ENCODE data around the gene THEM5. TPM values are rescaled to one million over a fixed set of nuclear protein-coding genes. Genes with fewer than 3 reads are reported as not detected.

THEM5 gene
- total RNA-seq, 3 donors from 2014 or later = not detected

DNA sequence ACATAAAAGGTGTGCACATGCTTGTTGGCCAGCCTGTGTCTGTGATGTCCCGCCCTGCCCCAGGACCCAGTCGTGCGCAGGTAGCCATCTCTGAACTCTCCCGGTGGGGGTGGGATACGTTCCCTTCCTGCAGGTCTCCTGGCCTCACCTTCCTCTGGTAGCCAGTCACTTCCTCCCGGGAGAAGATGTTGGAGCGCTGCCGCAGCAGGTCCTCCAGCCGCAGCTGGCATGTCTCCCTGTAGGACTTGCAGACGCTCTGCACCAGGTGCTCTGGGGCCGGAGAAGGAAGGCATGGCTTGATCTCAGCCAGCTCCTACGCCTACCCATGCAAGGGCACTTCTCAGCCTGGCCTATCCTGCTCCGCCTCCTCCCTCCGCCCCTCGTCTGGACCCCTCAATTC, 39.1 kb downstream of the THEM5 start:
- Mint-ChIP-seq H3K36me3 (ENCODE audit: insufficient read depth) (no peaks in the 10 kb centered on the region), H3K4me1 (ENCODE audit: low read depth) (peaks cover 46% of the 10 kb centered on the region), H3K4me3 (no peak overlapping the region), H3K9me3 (no peaks in the 10 kb centered on the region), H3K27me3 (ENCODE audit: low read depth) (no peaks in the 10 kb centered on the region)
- DNase-seq (no peak), ATAC-seq (no peak)

DNA sequence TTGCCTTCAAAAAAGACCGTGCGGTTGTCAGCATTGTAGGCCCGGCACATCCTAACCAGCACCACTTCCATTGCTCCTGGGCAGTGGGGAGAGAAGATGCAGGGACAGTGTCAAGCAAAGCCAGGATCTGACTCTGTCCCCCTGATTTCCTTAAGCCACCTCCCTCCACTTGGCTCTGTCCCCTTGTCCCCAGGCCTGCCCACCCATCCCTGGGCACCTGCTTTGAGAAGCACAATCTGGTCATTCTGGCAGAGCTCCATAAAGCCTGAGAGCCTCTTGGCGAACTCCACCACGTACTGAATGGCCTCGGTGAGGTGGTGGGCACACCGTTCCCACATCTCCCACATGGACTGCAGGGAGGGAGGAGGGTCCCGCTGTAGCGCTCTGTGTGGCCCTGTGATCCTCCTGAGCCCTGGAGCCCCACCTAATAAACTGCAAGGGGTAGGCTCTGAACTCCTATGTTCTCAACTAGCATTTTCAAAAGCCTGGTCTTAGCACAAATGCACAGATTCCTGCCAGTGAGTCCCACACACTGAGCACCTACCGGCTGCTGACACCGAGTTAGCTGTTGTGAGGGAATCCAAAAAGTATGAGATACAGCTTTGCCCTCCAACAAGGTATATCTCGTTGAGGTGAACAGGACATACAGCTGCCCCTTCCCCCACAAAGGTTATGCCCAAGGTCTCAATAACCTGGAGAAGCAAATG, 40.1 kb downstream of the THEM5 start:
- Mint-ChIP-seq H3K4me1 (ENCODE audit: low read depth) (peaks cover 46% of the 10 kb centered on the region), H3K9me3 (no peaks in the 10 kb centered on the region), H3K36me3 (ENCODE audit: insufficient read depth) (no peaks in the 10 kb centered on the region), H3K27me3 (ENCODE audit: low read depth) (no peaks in the 10 kb centered on the region), H3K4me3 (no peak overlapping the region)
- DNase-seq (no peak), ATAC-seq (no peak)

DNA sequence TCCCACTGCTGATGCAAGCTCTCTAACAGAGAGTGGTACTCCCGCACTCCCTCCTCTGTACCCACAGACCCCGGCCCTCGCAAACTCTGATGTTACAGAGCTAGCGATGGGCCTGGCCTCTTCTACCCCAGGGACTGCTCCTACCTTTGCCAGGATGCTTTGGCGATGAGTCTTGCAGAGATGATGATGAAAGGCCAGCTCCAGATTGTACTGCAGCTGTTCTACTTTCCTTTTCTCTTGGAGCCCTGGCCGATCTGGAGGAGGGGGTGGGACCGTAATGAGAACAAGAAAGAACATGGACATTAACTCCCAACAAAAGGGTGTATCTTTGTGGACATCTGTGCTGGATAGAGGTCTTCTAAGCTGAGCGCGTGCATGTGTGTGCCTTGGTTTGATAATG, 42.3 kb downstream of the THEM5 start:
- no peaks in the 10 kb centered on the region for H3K9me3 Mint-ChIP-seq
- ATAC-seq (no peak), DNase-seq (no peak)
- H3K4me1 Mint-ChIP-seq (ENCODE audit: low read depth) = peaks cover 29% of the 10 kb centered on the region
- no peak overlapping the region for H3K4me3 Mint-ChIP-seq
- no peaks in the 10 kb centered on the region for H3K36me3 Mint-ChIP-seq (ENCODE audit: insufficient read depth)
- no peaks in the 10 kb centered on the region for H3K27me3 Mint-ChIP-seq (ENCODE audit: low read depth)

DNA sequence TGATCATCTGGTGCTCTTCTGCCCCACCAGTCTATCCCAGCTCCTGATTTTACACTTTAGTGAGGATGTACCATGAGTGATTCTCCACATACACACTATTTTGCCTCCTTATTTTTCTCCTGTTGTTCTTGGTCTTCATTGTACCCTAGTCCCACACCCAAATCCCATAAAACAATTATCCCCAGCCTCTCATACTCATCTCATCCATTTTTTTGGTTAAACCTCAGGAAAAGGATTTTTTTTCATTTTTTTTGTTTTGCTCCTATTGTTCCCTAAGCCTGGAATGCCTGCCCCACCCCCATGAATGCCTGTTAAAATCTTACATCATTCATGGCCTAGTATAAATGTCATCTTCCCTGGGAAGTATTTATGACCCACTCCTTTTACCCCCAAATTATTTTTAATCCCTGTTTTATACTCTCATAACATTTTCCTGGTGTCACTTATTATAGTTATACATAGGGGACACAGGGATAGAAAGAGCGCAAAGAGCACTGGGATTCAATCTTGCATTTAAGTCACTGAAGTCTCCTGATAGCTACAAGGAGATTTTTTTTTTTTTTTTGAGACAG, 43.4 kb downstream of the THEM5 start:
- Mint-ChIP-seq H3K36me3 (ENCODE audit: insufficient read depth) (no peaks in the 10 kb centered on the region), H3K27me3 (ENCODE audit: low read depth) (no peaks in the 10 kb centered on the region), H3K9me3 (no peaks in the 10 kb centered on the region), H3K4me1 (ENCODE audit: low read depth) (peaks cover 19% of the 10 kb centered on the region), H3K4me3 (no peak overlapping the region)
- DNase-seq (no peak), ATAC-seq (no peak)

GRCh38 chr1:151809290-151809984, 44.1 kb downstream of the THEM5 start:
- H3K27me3 Mint-ChIP-seq (ENCODE audit: low read depth) = no peaks in the 10 kb centered on the region
- H3K9me3 Mint-ChIP-seq = no peaks in the 10 kb centered on the region
- H3K36me3 Mint-ChIP-seq (ENCODE audit: insufficient read depth) = no peaks in the 10 kb centered on the region
- no peak overlapping the region for H3K4me3 Mint-ChIP-seq
- DNase-seq = no peak
- peaks cover 13% of the 10 kb centered on the region for H3K4me1 Mint-ChIP-seq (ENCODE audit: low read depth)
- ATAC-seq = no peak

DNA sequence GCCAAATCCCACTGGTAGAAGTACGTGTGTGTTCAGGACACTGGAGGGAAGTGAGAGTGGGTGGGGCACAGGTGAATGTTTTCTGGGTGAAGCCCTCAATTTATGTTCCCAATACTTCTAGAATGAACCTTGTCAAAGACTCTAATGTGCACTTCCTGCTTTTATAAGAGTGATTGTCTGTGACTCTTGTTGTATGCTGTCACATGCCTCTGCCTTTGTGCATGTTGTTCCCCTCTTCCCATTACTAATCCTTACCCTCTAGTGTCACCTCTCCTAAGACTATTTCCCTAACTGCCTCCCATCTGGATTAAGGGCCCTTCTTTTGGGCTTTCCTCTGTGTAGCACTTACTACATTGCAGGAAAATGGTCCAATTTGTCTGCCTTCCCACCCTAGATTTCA, 45.7 kb downstream of the THEM5 start:
- no peak for ATAC-seq
- no peak overlapping the region for H3K4me3 Mint-ChIP-seq
- H3K4me1 Mint-ChIP-seq (ENCODE audit: low read depth) = peaks cover 3% of the 10 kb centered on the region
- DNase-seq = no peak
- no peaks in the 10 kb centered on the region for H3K36me3 Mint-ChIP-seq (ENCODE audit: insufficient read depth)
- H3K9me3 Mint-ChIP-seq = no peaks in the 10 kb centered on the region
- no peaks in the 10 kb centered on the region for H3K27me3 Mint-ChIP-seq (ENCODE audit: low read depth)

- no peak for DNase-seq
- Mint-ChIP-seq H3K9me3 (no peaks in the 10 kb centered on the region), H3K36me3 (ENCODE audit: insufficient read depth) (no peaks in the 10 kb centered on the region), H3K4me1 (ENCODE audit: low read depth) (no peaks in the 10 kb centered on the region), H3K27me3 (ENCODE audit: low read depth) (no peaks in the 10 kb centered on the region), H3K4me3 (no peak overlapping the region)
- no peak for ATAC-seq
Measured at GRCh38 chr1:151807131-151807530, 46.4 kb downstream of the THEM5 start.

DNA sequence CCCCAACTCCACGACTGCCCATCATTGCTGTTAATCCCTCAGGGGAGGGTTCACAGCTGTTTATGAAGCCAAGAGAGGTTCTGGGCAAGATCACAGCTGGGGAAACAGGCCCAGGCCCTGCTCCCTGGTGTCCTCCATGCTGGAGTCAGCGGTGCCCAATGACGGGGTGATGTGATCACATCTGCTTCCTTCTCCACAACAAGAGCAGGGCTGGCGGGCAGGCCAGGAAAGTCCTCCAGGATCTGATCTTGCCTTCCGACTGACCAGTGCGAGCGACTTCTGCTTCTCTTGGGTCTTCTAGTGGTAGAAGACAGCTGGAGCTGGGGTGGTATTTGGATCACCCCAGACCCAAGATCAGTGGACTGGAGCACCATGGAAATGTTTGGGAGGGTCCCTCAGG, 47.3 kb downstream of the THEM5 start:
- H3K4me1 Mint-ChIP-seq (ENCODE audit: low read depth) = no peaks in the 10 kb centered on the region
- no peak for ATAC-seq
- no peak overlapping the region for H3K4me3 Mint-ChIP-seq
- H3K36me3 Mint-ChIP-seq (ENCODE audit: insufficient read depth) = no peaks in the 10 kb centered on the region
- H3K27me3 Mint-ChIP-seq (ENCODE audit: low read depth) = no peaks in the 10 kb centered on the region
- H3K9me3 Mint-ChIP-seq = no peaks in the 10 kb centered on the region
- DNase-seq = no peak

GRCh38 chr1:151805066-151805820, 48.3 kb downstream of the THEM5 start, which contains the start of gene LINGO4:
Gene LINGO4, minus strand, starts transcription at chr1:151805419. Its CDS starts 2,715 bp downstream, at chr1:151802704.
- DNase-seq (no peak), ATAC-seq (no peak)
- H3K36me3 Mint-ChIP-seq (ENCODE audit: insufficient read depth) = no peaks in the 10 kb centered on the region

GRCh38 chr1:151803915-151804314, 49.6 kb downstream of the THEM5 start:
- ATAC-seq (no peak), DNase-seq (no peak)
- H3K27me3 Mint-ChIP-seq (ENCODE audit: low read depth) = peaks cover 3% of the 10 kb centered on the region
- H3K4me1 Mint-ChIP-seq (ENCODE audit: low read depth) = peaks cover 9% of the 10 kb centered on the region
- H3K9me3 Mint-ChIP-seq = no peaks in the 10 kb centered on the region
- H3K4me3 Mint-ChIP-seq = no peak overlapping the region
- H3K36me3 Mint-ChIP-seq (ENCODE audit: insufficient read depth) = no peaks in the 10 kb centered on the region

More at GRCh38 chr1:151805066-151805820, 48.3 kb downstream of the THEM5 start, which contains the start of gene LINGO4:
- Mint-ChIP-seq H3K4me3 (no peak within 1 kb of the TSS), H3K9me3 (no peaks in the 10 kb centered on the region), H3K27me3 (ENCODE audit: low read depth) (no peaks in the 10 kb centered on the region), H3K4me1 (ENCODE audit: low read depth) (peaks cover 5% of the 10 kb centered on the region)

DNA sequence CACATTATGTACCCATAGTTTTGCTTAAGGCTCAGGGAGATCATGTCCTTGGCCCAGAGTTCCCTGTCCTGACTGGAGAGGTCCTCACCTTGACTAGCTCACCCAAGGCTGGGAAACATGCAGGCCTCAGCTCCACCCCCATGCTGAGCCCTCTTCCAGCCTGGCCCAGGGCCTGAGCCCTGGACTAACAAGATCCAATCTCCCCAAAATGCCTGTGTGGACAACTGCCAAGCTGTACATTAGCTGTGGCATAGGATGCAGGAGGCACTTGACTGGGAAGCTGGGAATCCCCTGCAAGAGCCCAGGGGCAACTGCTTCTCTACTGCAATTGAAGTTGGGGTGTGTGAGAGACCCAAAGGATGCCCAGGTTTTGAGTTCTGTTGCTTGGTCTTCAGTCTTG, 50.3 kb downstream of the THEM5 start:
- H3K4me1 Mint-ChIP-seq (ENCODE audit: low read depth) = peaks cover 9% of the 10 kb centered on the region
- no peak overlapping the region for H3K4me3 Mint-ChIP-seq
- DNase-seq (no peak), ATAC-seq (no peak)
- H3K36me3 Mint-ChIP-seq (ENCODE audit: insufficient read depth) = no peaks in the 10 kb centered on the region
- no peaks in the 10 kb centered on the region for H3K9me3 Mint-ChIP-seq
- H3K27me3 Mint-ChIP-seq (ENCODE audit: low read depth) = peaks cover 3% of the 10 kb centered on the region

DNA sequence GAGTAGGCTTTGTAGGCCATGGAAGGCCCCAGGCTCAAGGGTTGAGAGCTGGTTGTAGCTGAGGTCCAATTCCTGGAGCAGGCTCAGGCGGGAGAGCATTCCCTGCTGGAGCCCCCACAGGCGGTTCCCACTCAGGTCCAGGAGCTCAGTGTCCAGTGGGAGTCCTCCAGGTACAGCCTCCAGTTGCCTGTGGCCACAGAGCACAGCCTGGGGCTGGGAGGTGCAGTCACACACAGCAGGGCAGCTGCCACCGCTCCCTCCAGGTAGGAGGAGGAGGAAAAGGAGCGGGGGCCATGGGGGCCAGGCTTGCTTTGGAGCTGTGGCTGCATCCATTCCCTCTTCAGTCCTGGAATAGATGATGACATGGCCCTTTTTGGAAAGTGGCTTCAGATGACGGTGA, 51.1 kb downstream of the THEM5 start:
- DNase-seq = no peak
- H3K27me3 Mint-ChIP-seq (ENCODE audit: low read depth) = peaks cover 3% of the 10 kb centered on the region
- no peak overlapping the region for H3K4me3 Mint-ChIP-seq

DNA sequence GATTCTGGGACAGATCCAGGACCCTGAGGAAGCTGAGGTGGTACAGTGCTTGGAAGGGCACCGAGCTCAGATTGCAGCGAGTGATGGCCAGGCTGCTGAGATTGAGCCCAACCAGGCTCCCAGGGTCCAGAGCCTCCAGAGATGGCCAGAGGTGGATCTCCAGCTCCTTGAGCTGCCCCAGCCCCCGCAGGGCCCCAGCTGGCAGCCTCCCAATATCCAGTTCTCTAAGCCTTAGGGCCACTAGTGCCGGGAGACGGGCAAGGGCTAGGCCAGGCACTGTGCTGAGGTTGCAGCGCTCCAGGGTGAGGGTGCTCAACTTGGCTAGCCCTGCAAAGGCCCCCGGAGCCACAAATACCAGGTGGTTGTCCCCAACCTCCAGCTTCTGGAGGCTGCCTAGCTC, 51.7 kb downstream of the THEM5 start:
- no peak for DNase-seq
- Mint-ChIP-seq H3K4me1 (ENCODE audit: low read depth) (peaks cover 9% of the 10 kb centered on the region), H3K4me3 (no peak overlapping the region), H3K27me3 (ENCODE audit: low read depth) (peaks cover 3% of the 10 kb centered on the region), H3K36me3 (ENCODE audit: insufficient read depth) (no peaks in the 10 kb centered on the region), H3K9me3 (no peaks in the 10 kb centered on the region)
- no peak for ATAC-seq

More for the DNA sequence above, 51.1 kb downstream of the THEM5 start:
- Mint-ChIP-seq H3K4me1 (ENCODE audit: low read depth) (peaks cover 9% of the 10 kb centered on the region), H3K9me3 (no peaks in the 10 kb centered on the region), H3K36me3 (ENCODE audit: insufficient read depth) (no peaks in the 10 kb centered on the region)
- ATAC-seq = no peak

DNA sequence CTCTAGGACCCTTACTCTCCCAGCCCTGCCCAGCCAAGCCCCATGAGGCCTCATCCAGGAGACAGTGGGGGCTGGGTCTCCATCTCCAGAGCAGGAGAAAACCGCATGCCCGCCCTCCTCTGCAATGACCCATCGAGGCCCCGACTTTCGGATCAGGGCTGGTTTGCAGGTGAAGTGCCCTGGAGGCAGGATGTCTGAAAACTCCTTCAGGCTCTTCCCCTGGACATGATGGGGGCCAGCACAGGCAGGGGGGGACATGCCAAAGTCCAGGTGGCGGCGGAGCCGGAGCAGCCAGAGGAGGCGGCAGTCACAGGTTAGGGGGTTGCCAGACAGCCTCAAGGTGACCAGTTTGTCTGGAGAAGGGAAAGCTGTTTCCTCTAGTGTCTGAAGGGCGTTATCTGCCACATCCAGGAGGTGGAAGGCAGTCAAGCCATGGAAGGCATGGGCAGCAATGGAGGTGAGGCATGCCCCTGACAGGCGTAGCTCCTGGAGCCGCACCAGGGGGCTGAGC, 52.1 kb downstream of the THEM5 start:
- H3K4me3 Mint-ChIP-seq = no peak overlapping the region
- no peaks in the 10 kb centered on the region for H3K36me3 Mint-ChIP-seq (ENCODE audit: insufficient read depth)
- DNase-seq (no peak), ATAC-seq (no peak)
- H3K4me1 Mint-ChIP-seq (ENCODE audit: low read depth) = peaks cover 9% of the 10 kb centered on the region
- H3K9me3 Mint-ChIP-seq = no peaks in the 10 kb centered on the region
- H3K27me3 Mint-ChIP-seq (ENCODE audit: low read depth) = peaks cover 3% of the 10 kb centered on the region
